Pulmonary artery endothelial cell (primary cell): ENCODE results near the gene CLEC3B. TPM values are rescaled to one million over a fixed set of nuclear protein-coding genes. Genes with fewer than 3 reads are reported as not detected.
"Not testable (repeated sequence)": the region's sequence is repeated elsewhere in the genome, so short reads cannot be mapped to it uniquely, and the experiment has no call there.

ENCODE experiments used
- DNase-seq: peaks from one replicate; pipeline ENCODE4 v3.0.0-alpha.2; 2011; ENCODE audit warnings: low read depth, low spot score
- total RNA-seq: library from RNA; depleted of rRNA; stranded (reverse); fragments of >200 nt; gene quantifications from 2 replicates; pipeline ENCODE4 v1.2.3, GENCODE V29; 2014

The CLEC3B gene
- total RNA-seq, 1 donor from 2014 or later, result 0.26 TPM

- peak; percentile 57 for DNase-seq
Observed at GRCh38 chr3:45064512-45065372, 38.6 kb downstream of the CLEC3B start.

GRCh38 chr3:45065373-45065720, 39.2 kb downstream of the CLEC3B start:
- DNase-seq, result no peak

- no peak for DNase-seq
Observed at GRCh38 chr3:45066109-45066801, 40.2 kb downstream of the CLEC3B start.

GRCh38 chr3:45067486-45067885, 41.4 kb downstream of the CLEC3B start:
- DNase-seq, result no peak

- DNase-seq, result no peak
Observed at GRCh38 chr3:45067941-45068340, 41.8 kb downstream of the CLEC3B start.

GRCh38 chr3:45071075-45071474, 45.0 kb downstream of the CLEC3B start:
- DNase-seq, result no peak

GRCh38 chr3:45075821-45076625, 49.9 kb downstream of the CLEC3B start:
- DNase-seq, result no peak

- not testable (repeated sequence) for DNase-seq
Observed at GRCh38 chr3:45078256-45078655, 52.2 kb downstream of the CLEC3B start.

- no peak for DNase-seq
Observed at GRCh38 chr3:45078910-45079522, 52.9 kb downstream of the CLEC3B start.

- DNase-seq, result no peak
Observed at GRCh38 chr3:45079715-45080114, 53.6 kb downstream of the CLEC3B start.

- DNase-seq, result no peak
Observed at GRCh38 chr3:45080824-45081223, 54.7 kb downstream of the CLEC3B start.

GRCh38 chr3:45081506-45082141, 55.5 kb downstream of the CLEC3B start:
- DNase-seq, result no peak

GRCh38 chr3:45082142-45082538, 56.0 kb downstream of the CLEC3B start:
- DNase-seq, result no peak

GRCh38 chr3:45083023-45083422, 56.9 kb downstream of the CLEC3B start:
- no peak for DNase-seq

GRCh38 chr3:45084361-45084760, 58.3 kb downstream of the CLEC3B start:
- DNase-seq, result no peak

- DNase-seq, result no peak
Observed at GRCh38 chr3:45084820-45085816, 59.0 kb downstream of the CLEC3B start.
